Activated CD4-positive, alpha-beta T cell treated with anti-CD3 and anti-CD28 coated beads, Interleukin-2, amount 50 U/mL, for 1 hour (primary cell): ENCODE measurements around the gene SLC9A2.

Experiments used
- DNase-seq: peaks from one replicate; pipeline ENCODE4 v3.0.0-alpha.2; 2020

The SLC9A2 gene

DNA sequence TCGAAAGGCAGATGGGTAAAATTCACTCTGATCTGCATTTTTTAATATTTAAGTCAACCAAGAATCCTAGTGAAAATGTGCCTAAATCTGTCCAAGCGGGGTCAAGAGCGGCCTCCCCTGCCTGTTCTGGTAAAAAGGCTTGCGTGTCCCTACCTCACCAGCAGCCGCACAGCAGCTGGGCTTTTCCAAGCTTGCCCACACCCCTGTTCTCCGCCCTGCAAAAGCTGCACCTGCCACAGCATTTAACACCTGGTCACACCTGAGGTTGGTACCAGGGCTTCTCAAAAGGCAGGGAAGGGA lies 116.7 kb downstream of the SLC9A2 start:
- peak; percentile 8 for DNase-seq

DNA sequence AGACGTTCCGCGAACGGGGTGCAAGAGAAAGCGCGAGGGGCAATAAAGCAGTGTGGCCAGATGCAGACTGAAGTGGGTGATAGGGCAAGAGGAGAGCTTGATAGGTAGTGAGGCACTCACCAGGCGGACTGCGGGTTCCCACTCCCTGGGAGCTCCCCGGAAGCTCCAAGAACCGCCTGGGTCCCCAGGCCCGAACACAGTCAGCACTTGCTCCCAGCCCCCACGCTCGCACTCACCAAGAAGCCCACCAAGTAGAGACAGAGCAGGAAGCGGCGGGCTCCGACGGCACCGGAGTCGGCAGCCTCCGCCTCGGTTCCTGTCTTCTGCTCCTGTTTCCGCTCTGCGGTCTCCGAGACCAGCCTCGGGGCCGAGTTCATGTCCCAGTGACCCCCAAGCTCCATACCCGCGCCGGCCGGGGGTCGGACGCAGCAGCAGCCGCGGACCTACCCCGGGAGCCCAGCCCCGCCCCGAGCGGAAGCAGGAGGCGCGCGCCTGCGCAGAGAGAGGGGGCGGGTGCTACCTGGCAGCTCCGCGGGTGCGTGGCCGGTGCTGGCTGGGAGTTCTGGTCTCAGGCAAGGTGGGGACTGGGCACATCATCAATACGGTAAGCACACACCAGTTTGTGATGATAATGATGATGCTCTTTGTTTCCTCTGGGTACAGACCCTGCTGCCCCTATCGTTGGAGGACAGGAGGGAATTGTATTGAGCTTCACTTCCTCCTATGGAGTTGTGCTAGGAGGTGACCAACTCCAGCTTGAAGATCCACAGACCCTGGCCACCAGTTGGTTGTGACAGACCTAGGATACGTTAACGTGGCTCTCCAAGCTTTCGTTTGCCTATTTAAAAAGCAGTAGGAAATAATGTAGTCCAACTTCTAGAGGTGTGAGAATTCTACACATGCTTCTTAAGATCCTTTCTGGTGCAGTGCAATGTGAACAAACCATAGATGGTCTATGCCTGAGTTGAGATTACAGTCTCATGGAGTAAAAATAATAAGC lies 117.4 kb downstream of the SLC9A2 start:
- DNase-seq = peak; percentile 82

DNA sequence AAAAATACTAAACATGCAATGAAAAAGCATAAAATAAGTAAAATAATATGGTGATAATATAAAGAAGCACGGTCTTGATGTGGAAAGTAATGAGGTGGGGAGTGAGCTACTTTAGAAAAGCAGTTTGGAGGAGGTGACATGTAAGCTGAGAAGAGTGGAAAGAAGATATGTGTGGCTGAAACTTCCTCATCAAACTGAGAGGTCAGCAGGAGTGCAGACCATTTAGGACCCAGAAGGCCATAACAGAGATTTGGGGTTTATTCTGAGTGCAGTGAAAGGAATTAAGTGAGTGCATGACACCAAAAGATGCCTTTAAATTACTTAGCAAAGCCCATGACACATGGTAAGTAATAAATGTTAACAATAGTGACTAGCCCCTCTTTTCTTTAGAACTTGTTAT lies 118.1 kb downstream of the SLC9A2 start:
- no peak for DNase-seq

DNA sequence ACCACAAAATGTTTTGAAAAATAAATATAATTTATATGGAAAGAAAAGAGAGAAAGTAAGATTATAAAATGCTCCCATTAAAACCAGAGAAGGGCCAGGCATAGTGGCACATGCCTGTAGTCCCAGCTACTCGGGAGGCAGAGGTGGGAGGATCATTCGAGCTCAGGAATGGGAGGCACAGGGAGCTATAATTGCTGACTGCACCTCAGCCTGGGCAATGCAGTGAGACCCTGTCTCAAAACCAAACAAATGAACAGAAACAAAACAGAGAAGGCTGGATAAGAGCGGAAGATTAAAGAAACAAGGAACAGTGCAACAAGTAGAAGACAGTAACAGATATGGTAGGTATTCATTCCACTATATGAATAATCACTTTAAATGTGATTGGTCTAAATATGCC lies 123.9 kb downstream of the SLC9A2 start:
- no peak for DNase-seq

DNA sequence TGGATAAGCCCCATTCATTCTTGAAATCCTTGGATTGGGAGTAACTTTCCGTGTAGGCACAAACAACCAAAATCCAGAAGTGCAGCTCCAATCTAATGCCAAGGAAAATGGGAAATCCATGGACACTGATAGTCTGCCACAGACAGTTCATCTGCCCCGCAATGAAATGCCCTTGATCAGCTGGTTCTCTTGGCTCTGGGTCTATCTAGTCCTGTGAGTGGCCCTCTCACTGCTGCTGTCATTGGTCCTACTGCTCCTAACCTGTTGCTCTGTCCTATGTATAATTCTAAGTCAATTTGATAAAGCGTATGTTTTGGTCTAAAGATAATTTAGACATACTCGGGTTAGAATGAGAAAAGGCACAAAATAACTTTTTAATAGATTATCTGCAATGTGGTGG lies 128.8 kb downstream of the SLC9A2 start:
- DNase-seq = no peak

DNA sequence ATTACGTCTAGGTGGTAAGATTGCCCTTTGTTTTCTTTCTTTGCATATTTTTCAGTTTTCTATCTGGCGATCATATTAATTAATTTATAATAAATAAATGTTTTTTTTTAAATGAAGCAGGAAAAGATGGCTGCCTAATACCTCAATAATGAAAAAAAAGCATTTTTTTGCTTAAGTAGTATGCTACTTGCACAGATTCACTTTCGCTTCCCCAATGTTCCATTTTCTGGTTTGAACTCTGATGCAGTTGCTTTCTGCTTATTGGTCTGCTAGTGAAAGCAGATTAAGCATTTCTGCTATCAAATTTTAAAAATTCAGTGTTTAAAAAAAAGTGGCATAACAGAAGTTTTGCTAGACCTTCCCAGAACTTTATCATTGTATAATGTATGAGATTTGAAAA lies 130.6 kb downstream of the SLC9A2 start:
- DNase-seq = no peak

DNA sequence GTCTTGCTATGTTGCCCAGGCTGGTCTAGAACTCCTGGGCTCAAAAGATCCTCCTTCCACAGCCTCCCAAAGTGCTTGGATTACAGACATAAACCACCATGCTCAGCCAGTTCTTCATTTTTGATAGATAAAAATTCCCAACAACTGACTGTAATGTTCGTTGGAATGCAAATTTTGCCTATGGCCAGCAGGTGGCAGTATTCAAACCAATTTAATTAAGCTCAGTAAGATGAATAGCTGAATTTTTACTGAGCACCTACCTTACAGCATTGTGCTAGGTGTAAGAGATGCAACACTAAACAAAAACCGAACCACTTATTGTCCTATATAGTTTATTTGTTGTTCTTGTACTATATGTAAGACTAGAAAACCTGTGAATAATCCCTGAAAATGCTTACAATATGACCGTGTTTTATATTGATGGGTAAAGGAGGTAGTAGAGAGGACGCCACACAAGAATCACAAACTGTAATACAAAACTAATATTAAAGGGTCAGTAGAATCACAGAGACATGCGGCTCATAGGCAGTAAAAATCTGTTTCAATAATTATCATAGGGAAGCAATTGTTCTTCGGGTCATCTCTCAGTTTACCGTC lies 134.3 kb downstream of the SLC9A2 start:
- DNase-seq = peak; percentile 20

DNA sequence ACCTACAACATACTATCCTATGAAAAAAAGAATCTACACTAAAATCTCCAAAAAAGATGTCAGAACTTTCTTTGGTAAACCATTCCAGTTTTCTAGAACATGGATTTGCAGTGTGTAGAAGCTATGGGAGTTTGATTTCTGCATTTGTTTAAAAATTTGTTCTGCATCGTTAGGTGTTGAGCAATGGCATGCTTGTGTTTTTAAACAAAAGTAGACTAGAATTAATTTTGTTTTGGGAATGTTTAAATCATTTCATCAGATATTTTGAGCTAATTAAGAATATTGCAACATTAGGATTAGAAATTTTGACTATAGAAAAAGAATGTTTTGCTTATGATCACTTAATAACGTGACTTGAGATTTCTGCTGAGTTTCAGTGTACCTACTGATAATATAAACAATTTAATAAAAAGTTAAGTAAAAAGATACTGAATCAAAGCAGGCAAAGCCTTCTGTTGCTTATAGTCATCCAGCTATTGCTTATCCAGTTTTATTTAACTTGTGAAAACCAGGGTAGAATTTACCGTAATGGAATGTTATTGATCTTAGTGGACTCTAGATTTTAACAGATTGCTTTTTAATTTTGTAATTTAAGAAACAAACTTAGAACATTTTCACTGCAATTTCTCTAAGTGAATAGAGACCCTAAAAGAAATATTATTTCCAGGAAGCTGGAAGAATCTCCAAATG lies 135.2 kb downstream of the SLC9A2 start:
- DNase-seq = no peak

DNA sequence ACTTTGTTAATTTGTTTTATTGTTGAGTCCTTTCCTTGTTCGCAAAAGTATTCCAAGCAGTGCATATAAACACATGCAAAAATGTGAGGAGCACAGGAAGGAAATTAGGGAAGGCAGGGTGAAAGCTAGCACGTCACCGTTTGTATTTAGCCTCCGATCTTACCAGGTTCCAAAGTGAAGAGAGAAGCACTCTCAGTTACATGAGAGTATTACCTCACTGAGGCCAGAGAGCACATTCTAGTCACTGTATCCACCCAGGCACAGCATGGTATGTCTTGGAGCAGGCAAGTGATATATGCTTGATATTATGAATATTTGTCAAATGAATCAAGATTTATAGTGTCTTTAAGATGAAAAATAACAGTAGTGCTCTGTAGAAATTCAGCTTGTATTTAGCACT lies 135.9 kb downstream of the SLC9A2 start:
- no peak for DNase-seq

DNA sequence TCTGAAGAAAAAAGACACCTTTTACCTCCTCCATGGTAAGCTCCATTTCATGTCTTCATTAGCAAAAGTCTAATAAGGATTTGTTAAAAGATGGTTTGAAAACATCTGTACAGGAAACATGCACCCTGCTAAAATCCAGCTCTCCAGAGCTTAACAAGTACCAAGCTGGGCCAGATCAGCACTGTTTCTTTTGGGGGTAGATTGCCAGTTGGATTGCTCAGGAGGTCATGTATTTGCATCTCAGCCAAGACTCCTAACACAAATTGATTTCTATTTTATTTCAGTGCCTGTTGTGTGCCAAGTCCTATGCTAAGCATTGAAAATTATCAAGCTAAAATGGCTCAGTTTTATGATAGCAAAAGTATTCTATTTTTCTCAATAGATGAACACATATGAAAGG lies 139.1 kb downstream of the SLC9A2 start:
- no peak for DNase-seq
